ENCODE data around the gene RFTN2.
"Not testable (repeated sequence)": the region's sequence is repeated elsewhere in the genome, so short reads cannot be mapped to it uniquely, and the experiment has no call there.

The RFTN2 gene

GRCh38 chr2:197600306-197600705 lies 75.1 kb downstream of the RFTN2 start:
- no peak for DNase-seq

GRCh38 chr2:197599285-197599965 lies 76.0 kb downstream of the RFTN2 start:
- no peak for DNase-seq

GRCh38 chr2:197598450-197598849 lies 76.9 kb downstream of the RFTN2 start:
- no peak for DNase-seq

- no peak for DNase-seq
Measured at GRCh38 chr2:197597166-197597565, 78.2 kb downstream of the RFTN2 start.

- no peak for DNase-seq
Measured at GRCh38 chr2:197596766-197597165, 78.6 kb downstream of the RFTN2 start.

- DNase-seq, result no peak
Measured at GRCh38 chr2:197591339-197592072, 83.9 kb downstream of the RFTN2 start.

- not testable (repeated sequence) for DNase-seq
Measured at GRCh38 chr2:197587255-197587654, 88.1 kb downstream of the RFTN2 start.

- not testable (repeated sequence) for DNase-seq
Measured at GRCh38 chr2:197580166-197580565, 95.2 kb downstream of the RFTN2 start.

GRCh38 chr2:197578294-197578693 lies 97.1 kb downstream of the RFTN2 start:
- DNase-seq, result not testable (repeated sequence)

- DNase-seq, result no peak
Measured at GRCh38 chr2:197577446-197577845, 97.9 kb downstream of the RFTN2 start.

- no peak for DNase-seq
Measured at GRCh38 chr2:197576631-197577030, 98.8 kb downstream of the RFTN2 start.

- DNase-seq, result no peak
Measured at GRCh38 chr2:197575987-197576386, 99.4 kb downstream of the RFTN2 start.

- DNase-seq, result no peak
Measured at GRCh38 chr2:197573608-197574007, 101.8 kb downstream of the RFTN2 start.

GRCh38 chr2:197571627-197572271 lies 103.6 kb downstream of the RFTN2 start:
- DNase-seq, result no peak

GRCh38 chr2:197560146-197560665 lies 115.2 kb downstream of the RFTN2 start:
- DNase-seq, result no peak

- no peak for DNase-seq
Measured at GRCh38 chr2:197559681-197560080, 115.7 kb downstream of the RFTN2 start.

- no peak for DNase-seq
Measured at GRCh38 chr2:197558393-197558792, 117.0 kb downstream of the RFTN2 start.

GRCh38 chr2:197556456-197556855 lies 118.9 kb downstream of the RFTN2 start:
- DNase-seq, result no peak

GRCh38 chr2:197555467-197555866 lies 119.9 kb downstream of the RFTN2 start:
- DNase-seq, result no peak

- DNase-seq, result not testable (repeated sequence)
Measured at GRCh38 chr2:197551260-197551659, 124.1 kb downstream of the RFTN2 start.

GRCh38 chr2:197548582-197548981 lies 126.8 kb downstream of the RFTN2 start:
- no peak for DNase-seq

GRCh38 chr2:197547163-197547900 lies 128.1 kb downstream of the RFTN2 start:
- DNase-seq, result no peak

GRCh38 chr2:197543206-197543605 lies 132.2 kb downstream of the RFTN2 start:
- no peak for DNase-seq
